ENCODE measurements around the gene OR51A7.
"Not testable (repeated sequence)": the region's sequence is repeated elsewhere in the genome, so short reads cannot be mapped to it uniquely, and the experiment has no call there.

OR51A7 gene

GRCh38 chr11:4903484-4903883, at the start of gene OR51A7:
OR51A7 (plus strand) TSS chr11:4903783; CDS start chr11:4907370, 3,587 bp downstream.
- DNase-seq (ENCODE audit: low read depth) = no peak

DNA sequence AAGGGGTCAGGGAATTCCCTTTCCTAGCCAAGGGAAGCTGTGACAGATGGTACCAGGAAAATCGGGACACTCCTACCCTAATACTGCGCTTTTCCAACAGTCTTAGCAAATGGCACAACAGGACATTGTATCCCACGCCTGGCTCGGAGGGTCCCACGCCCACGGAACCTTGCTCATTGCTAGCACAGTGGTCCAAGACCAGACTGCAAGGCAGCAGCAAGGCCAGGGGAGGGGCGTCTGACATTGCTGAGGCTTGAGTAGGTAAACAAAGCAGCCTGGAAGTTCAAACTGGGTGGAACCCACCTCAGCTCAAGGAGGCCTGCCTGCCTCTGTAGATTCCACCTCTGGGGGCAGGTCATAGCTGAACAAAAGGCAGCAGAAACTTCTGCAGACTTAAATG, 49.3 kb upstream of the OR51A7 start:
- DNase-seq (ENCODE audit: low read depth) = not testable (repeated sequence)

DNA sequence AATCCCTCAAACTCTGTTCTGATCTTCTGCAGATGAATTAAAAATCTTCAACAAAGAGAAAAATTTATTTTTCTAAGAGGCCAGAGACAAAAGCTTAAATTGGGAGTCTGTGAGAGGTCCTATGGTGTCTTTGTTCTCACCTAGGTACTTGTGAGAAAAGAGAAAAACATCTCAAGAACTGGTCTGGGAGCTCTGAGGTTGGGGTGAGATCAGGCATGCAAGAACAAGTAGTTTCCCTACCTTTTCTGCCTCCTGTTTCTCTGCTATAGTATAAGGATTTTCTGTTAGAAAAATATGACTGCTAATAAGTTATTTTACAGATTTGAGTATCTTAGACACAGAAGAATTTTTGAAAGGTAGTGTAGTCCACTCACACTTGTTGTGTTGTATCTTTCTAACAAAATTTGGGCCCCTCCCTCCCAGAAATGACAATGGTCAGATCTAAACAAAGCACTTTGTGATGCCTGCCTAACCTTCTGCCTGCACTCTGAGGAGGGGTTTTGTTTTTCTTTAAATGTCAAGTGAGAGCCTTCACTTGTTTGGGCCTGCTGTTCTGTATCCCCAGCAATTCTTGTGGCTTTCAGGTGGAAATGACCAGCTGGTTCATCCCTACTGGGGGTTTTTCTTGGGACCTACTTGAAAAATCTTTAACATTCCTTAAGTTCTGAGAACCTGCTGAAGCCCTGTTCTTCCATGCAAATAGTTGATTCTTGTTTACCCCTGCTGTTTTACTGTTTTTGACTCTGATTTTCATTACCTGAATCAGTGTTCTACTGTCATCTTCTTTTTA, 40.9 kb upstream of the OR51A7 start:
- DNase-seq (ENCODE audit: low read depth) = no peak

DNA sequence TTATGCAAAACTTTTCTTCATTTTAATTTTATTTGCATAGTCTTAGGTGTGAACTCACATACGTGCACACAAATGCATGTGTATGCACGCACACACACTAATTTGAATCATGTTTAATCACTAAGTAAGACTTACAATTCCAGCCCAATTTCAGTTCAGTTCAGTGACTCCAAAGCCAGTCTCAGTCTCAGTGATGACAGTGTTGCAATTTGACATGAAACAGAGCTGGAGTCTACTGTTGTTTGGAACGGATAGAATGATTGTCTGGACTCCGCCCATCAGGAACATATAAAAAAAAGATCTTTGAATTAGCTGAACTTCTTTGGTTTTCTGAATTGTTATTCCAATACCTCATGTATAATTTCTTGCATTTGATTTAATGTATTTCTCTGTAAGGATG, 39.7 kb upstream of the OR51A7 start:
- no peak for DNase-seq (ENCODE audit: low read depth)

GRCh38 chr11:4865855-4866254, 37.7 kb upstream of the OR51A7 start:
- DNase-seq (ENCODE audit: low read depth) = no peak

DNA sequence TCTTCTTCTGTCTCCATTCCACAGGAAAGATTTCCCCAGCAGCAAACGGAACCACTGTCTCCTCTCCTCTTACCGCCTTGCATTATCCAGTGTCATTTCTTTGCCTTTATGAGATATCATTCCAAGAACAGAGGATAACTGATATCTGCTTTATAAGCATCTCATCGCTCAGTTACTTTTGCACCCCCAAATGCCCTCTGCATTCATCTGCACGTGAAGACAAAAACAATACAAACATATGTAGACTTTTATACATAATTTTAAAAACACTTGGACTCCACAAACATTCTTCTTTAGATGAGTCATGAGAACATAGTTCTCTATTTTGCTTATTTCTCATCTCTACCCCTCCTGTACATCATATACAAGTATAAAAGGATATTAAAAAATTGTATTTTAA, 22.4 kb upstream of the OR51A7 start:
- DNase-seq (ENCODE audit: low read depth) = no peak

- no peak for DNase-seq (ENCODE audit: low read depth)
Observed at GRCh38 chr11:4881860-4882500, 21.6 kb upstream of the OR51A7 start, which contains the start of gene OR51T1. OR51T1 (plus strand) TSS chr11:4881900; CDS start chr11:4881900, 0 bp downstream.

- DNase-seq (ENCODE audit: low read depth) = no peak
Observed at GRCh38 chr11:4882543-4882942, 21.0 kb upstream of the OR51A7 start.

GRCh38 chr11:4884361-4884760, 19.2 kb upstream of the OR51A7 start:
- DNase-seq (ENCODE audit: low read depth) = no peak

DNA sequence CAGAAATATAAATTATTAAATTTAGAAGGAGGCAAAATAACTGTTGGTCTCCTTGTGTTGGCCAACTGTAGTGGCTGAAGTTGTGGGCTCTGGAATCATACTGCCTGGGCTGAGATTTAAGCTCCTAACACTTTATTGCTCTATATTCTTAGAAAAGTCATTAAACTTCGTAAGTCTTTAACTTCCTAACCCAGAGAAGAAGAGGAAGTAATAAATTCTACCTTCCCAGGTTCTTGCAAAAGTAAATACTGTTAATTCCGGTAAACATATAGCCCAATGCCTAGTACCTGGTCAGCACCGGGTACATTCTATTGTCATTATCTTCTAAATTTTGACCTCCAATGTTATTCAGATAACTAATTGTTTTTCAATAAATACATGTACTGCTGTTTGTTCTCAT, 17.4 kb upstream of the OR51A7 start:
- DNase-seq (ENCODE audit: low read depth) = no peak

GRCh38 chr11:4887591-4887990, 16.0 kb upstream of the OR51A7 start:
- DNase-seq (ENCODE audit: low read depth) = no peak

- DNase-seq (ENCODE audit: low read depth) = no peak
Observed at GRCh38 chr11:4890279-4890678, 13.3 kb upstream of the OR51A7 start.

GRCh38 chr11:4891996-4892640, 11.5 kb upstream of the OR51A7 start:
- DNase-seq (ENCODE audit: low read depth) = peak; percentile 71

DNA sequence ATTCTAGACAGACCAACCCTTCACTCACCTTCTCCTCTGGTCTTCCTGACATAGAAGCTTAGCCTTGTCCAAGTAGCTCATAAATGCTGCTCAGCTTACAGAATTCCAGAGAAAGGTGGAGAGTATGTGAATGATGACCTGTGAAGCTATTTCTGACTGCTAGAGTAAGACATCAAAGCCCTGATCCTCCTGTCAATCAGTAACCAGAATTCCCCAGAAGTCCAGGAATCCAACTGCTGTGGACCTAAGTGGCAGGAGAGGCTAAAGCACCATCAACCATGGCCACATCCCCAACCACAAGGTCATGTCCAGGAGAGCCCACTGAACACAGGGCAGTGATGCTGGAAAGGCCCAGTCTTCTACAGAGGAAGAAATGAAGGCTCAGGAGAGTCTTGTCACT, 13.0 kb downstream of the OR51A7 start:
- no peak for DNase-seq (ENCODE audit: low read depth)

GRCh38 chr11:4919250-4919649, 15.7 kb downstream of the OR51A7 start, which contains the start of gene OR51G2:
OR51G2 (minus strand) TSS chr11:4919350; CDS start chr11:4915663, 3,687 bp downstream.
- no peak for DNase-seq (ENCODE audit: low read depth)

DNA sequence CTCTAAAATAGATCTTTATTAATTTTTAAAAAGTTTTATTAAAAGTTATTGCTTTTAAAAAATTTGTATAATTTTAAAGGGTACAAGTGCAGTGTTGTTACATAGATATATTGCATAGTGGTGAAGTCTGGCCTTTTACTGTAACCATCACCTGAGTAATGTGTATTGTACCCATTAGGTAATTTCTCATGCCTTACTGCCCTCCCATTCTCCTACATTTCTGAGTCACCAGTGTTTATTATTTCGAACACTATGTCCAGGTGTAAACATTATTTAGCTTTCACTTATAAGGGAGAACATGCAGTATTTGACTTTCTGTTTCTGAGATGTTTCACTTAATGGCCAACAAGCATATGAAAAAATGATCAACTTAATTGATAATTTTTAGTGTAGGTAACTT, 18.2 kb downstream of the OR51A7 start:
- no peak for DNase-seq (ENCODE audit: low read depth)

- DNase-seq (ENCODE audit: low read depth) = no peak
Observed at GRCh38 chr11:4922304-4922703, 18.7 kb downstream of the OR51A7 start.

- no peak for DNase-seq (ENCODE audit: low read depth)
Observed at GRCh38 chr11:4924239-4924638, 20.7 kb downstream of the OR51A7 start, which contains the start of gene OR51G1. OR51G1 (minus strand) TSS chr11:4924339; CDS start chr11:4924339, 0 bp downstream.

DNA sequence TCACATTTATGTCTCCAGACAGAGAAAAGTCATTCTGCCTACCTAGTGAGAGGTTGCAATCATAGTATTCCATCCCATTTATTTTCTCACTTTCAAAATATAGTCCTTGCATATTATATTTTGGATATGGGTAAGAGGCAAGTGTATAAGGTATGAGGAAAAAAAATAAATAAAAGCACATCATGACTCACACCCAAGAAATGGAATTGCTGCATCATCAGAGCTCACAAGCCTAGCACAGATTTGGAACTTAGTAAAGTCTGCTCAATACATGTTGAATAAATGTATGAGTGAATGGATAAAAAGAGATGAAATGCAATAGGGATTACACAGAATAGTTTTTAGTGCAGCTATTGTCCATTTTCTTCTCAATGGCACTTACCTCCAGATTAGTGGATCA, 23.0 kb downstream of the OR51A7 start:
- DNase-seq (ENCODE audit: low read depth) = no peak

GRCh38 chr11:4932751-4933150, 29.2 kb downstream of the OR51A7 start:
- no peak for DNase-seq (ENCODE audit: low read depth)

DNA sequence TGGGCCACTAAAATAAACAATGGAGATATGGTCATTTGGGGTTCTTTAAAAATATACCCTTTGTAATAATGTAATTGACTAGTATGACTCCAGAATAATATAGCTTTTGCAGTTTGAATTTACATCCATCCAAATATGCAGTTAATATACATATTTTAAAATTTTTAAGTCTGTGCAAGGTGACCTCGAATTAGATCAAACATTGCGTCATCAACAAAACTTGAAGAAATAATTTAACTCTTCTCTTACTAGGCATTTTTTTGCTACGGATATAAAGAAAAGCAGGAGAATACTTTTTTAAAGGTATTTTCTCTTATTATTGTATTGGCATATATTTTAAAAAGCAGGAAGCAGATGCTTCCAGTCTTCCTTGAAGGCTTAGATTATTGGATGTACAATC, 33.2 kb downstream of the OR51A7 start:
- no peak for DNase-seq (ENCODE audit: low read depth)

- DNase-seq (ENCODE audit: low read depth) = no peak
Observed at GRCh38 chr11:4947505-4947904, 43.9 kb downstream of the OR51A7 start, which contains the start of gene OR51A4. OR51A4 (minus strand) TSS chr11:4947605; CDS start chr11:4947100, 505 bp downstream.

GRCh38 chr11:4955613-4956012, 52.0 kb downstream of the OR51A7 start, which contains the start of gene OR51A2:
OR51A2 (minus strand) TSS chr11:4955713; CDS start chr11:4955713, 0 bp downstream.
- DNase-seq (ENCODE audit: low read depth) = not testable (repeated sequence)

Measured in EH (cell line).